GM21737 (cell line): Measurements from ENCODE around the gene ZSWIM5.
"Not testable (repeated sequence)": the region's sequence is repeated elsewhere in the genome, so short reads cannot be mapped to it uniquely, and the experiment has no call there.

Experiments used
- ATAC-seq: cut with Tn5 transposase; IDR thresholded peaks from one replicate; pipeline ENCODE4 v1.9.1; 2021; ENCODE audit warnings: mild to moderate bottlenecking, moderate library complexity; ENCODE audit not compliant: unreplicated experiment

Gene ZSWIM5

GRCh38 chr1:45148209-45148825, 58.1 kb downstream of the ZSWIM5 start:
- no peak for ATAC-seq

DNA sequence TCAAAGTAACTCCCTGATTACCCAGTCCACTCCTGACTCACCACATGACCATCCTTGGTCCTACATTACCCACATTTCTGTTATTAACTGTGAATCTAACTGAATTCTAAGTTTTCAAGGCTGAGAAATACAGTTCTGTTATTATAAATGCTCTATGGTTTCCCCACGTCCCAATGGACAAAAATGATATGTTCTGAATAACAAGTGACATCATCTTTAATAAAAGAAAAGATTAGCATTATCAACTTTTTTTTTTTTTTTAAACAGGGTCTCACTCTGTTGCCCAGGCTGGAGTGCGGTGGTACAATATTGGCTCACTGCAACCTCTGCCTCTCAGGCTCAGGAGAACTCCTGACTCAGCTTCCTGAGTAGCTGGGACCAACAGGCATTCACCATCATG, 59.6 kb downstream of the ZSWIM5 start:
- ATAC-seq: no peak

DNA sequence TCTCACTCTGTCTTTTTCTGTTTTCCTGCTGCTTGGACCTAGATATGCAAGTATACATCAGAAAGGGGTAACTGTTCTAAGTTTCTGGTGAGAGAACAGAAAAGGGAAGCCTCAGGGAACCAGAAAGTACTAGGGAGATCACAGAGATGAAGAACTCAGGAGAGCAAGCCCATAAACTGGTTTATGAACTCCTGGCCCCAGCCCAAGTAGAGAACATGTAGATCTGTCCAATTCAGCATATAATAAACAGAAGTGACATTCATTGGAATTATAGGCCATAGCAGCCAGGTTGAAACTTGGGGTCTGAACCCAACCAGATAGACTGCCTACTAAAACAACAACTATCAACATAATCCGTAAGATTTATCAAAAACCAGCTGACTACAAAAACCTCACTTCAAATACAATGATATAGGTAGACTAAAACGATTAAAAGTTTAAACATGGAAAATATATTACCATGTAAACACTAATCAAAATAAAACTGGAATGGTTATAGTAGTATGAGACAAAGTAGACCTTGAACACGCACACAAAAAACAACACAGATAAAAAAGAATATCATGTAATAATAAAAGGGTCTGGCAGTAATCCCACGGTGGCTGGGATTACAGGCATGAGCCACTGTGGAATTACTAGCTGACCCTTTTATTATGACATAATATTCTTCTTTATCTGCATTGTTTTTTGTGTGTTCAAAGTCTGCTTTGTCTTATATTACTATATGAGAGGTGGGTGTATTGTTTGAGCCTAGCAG, 65.0 kb downstream of the ZSWIM5 start:
- ATAC-seq: no peak

GRCh38 chr1:45136984-45137383, 69.4 kb downstream of the ZSWIM5 start:
- no peak for ATAC-seq

DNA sequence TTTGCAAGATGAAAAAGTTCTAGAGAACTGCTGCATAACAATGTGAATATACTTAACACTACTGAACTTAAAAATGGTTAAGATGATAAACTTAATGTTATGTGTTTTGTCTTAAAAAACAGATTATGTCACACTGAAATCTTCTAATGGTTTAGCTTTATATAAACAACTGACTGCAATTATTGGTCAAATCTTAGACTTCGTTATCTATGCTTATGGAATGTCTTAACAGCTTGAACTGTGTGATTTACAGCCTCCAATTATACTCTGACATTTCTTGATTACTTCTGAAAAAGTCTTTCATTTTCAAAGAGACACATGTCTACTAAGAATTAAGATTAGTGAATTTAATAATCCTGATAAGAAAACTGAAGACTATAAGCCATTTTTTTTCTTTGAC, 71.1 kb downstream of the ZSWIM5 start:
- ATAC-seq: no peak

GRCh38 chr1:45134461-45134873, 71.9 kb downstream of the ZSWIM5 start:
- no peak for ATAC-seq

- not testable (repeated sequence) for ATAC-seq
Measured at GRCh38 chr1:45132719-45133118, 73.7 kb downstream of the ZSWIM5 start.

DNA sequence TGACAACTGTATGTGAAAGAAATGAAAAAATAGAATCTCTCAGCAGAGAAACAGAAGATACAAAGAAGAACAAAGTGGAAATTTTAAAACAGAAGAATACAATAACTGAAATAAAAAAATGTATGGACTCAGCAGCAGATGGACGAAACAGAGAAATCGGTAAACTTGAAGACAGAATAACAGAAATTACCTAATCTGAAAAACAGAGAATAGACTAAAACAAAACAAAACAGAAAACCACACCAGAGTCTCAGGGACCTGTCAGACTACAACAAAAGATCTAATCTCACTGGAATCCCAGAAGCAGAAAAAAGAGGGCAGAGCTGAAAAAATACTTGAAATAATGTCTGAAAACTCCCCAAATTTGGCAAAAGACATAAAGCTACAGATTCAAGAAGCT, 83.0 kb downstream of the ZSWIM5 start:
- no peak for ATAC-seq

GRCh38 chr1:45122724-45123123, 83.7 kb downstream of the ZSWIM5 start:
- ATAC-seq: no peak

DNA sequence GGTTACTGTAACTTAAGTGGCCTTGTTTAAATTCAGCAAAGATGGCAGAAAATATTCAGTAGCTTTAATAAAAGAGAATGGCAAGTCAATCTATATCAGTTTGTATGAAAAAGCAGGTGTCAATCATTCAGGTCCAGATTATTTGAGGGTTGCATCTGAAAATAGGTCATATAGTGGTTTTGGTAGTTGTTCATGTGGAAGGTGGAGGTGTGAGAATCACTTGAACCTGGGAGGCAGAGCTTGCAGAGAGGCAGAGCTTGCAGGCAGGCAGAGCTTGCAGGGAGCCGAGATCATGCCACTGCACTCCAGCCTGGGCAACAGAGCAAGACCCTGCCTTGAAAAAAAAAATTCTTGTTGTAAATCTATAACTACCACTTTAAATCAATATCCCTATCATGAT, 88.6 kb downstream of the ZSWIM5 start:
- no peak for ATAC-seq

GRCh38 chr1:45116820-45117219, 89.6 kb downstream of the ZSWIM5 start:
- no peak for ATAC-seq

GRCh38 chr1:45116340-45116739, 90.1 kb downstream of the ZSWIM5 start:
- ATAC-seq: no peak

- not testable (repeated sequence) for ATAC-seq
Measured at GRCh38 chr1:45115198-45115597, 91.2 kb downstream of the ZSWIM5 start.

DNA sequence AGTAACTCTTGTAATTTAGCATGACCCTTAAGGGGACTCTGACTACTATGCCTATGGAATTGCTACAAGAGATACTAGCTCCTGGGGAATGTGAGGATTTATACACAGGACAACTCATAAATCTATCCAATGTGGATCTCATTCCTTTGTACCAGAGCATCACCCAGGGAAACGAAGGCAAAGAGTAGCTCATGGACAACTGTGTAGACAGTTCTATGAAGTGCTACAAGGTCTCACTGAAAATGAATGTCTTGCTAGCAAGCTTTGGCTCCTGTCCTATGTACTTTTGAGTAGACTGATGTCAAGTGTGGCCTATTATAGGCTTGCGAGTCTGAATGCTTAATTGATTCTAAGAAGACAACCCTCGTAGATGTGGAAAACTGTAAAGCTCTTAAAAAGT, 93.7 kb downstream of the ZSWIM5 start:
- no peak for ATAC-seq

- ATAC-seq: no peak
Measured at GRCh38 chr1:45111239-45111638, 95.2 kb downstream of the ZSWIM5 start.

GRCh38 chr1:45107782-45108181, 98.6 kb downstream of the ZSWIM5 start:
- ATAC-seq: no peak

- not testable (repeated sequence) for ATAC-seq
Measured at GRCh38 chr1:45106864-45107263, 99.5 kb downstream of the ZSWIM5 start.

DNA sequence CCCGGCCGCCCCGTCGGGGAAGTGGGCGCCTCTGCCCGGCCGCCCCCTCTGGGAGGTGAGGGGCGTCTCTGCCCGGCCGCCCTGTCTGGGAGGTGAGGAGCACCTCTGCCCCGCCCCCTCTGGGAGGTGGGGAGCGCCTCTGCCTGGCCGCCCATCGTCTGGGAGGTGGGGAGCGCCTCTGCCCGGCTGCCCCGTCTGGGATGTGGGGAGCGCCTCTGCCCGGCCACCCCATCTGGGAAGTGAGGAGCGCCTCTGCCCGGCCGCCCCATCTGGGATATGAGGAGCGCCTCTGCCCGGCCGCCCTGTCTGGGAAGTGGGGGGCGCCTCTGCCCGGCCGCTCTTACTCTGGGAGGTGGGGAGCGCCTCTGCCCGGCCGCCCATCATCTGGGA, 100.3 kb downstream of the ZSWIM5 start:
- not testable (repeated sequence) for ATAC-seq

DNA sequence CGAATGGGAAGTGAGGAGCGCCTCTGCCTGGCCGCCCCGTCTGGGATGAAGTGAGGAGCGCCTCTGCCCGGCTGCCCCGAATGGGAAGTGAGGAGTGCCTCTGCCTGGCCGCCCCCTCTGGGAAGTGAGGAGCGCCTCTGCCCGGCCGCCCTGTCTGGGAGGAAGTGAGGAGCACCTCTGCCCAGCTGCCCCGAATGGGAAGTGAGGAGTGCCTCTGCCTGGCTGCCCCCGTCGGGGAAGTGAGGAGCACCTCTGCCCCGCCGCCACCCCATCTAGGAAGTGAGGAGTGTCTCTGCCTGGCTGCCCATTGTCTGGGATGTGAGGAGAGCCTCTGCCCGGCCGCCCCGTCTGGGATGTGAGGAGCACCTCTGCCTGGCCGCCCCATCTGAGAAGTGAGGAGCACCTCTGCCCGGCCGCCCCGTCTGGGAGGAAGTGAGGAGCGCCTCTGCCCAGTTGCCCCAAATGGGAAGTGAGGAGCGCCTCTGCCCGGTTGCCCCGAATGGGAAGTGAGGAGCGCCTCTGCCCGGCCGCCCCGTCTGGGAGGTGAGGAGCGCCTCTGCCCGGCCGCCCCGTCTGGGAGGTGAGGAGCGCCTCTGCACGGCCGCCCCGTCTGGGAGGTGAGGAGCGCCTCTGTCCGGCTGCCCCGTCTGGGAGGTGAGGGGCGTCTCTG, 100.8 kb downstream of the ZSWIM5 start:
- not testable (repeated sequence) for ATAC-seq

GRCh38 chr1:45103534-45103933, 102.9 kb downstream of the ZSWIM5 start:
- no peak for ATAC-seq

- ATAC-seq: no peak
Measured at GRCh38 chr1:45101947-45102346, 104.5 kb downstream of the ZSWIM5 start.

GRCh38 chr1:45101528-45101927, 104.9 kb downstream of the ZSWIM5 start:
- ATAC-seq: not testable (repeated sequence)
